ENCODE results near the gene PGLYRP1.
A peak's percentile ranks its signal among the peaks of the same experiment; 100 is the strongest.

PGLYRP1 gene

DNA sequence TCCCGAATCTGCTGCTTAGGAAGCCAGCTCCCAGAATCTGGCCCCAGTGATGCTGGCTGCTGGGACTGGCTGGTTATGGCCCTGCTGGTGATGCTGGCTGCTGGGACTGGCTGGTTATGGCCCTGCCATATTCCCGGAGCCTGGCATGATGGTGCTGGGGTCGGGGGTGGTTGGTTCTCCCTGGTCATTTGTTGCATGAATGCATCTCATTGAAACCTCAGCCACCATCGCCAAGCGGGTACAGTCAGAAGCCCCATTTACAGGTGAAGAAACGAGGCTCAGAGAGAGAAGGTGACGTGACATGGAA lies 2.1 kb downstream of the PGLYRP1 start:
- Histone ChIP-seq H3K9me3 (ENCODE audit: insufficient read depth, low read length) (peaks cover 9% of the 10 kb centered on the region), H3K27me3 (ENCODE audit: insufficient read depth, insufficient read length) (peaks cover 9% of the 10 kb centered on the region), H3K36me3 (ENCODE audit: insufficient read depth, insufficient read length, low read length) (peaks cover 8% of the 10 kb centered on the region), H3K9ac (ENCODE audit: insufficient read length, low read depth) (no peak overlapping the region), H3K4me3 (ENCODE audit: insufficient read length, low read depth) (no peak overlapping the region), H3K4me1 (ENCODE audit: insufficient read depth, insufficient read length) (peaks cover 14% of the 10 kb centered on the region)
- TF ChIP-seq ZNF274 (IDR thresholded peaks at IDR 0.05; ENCODE audit: low read depth, low read length) (no peak), SUZ12 (IDR thresholded peaks at IDR 0.05; ENCODE audit: extremely low read depth, insufficient read depth, insufficient read length) (no peak), YY1 (IDR thresholded peaks at IDR 0.05; ENCODE audit: insufficient read depth, insufficient read length) (no peak)
- no peak for DNase-seq (ENCODE audit: low read depth, low spot score)

GRCh38 chr19:46019270-46019669 lies 3.6 kb downstream of the PGLYRP1 start:
- no peaks in the 10 kb centered on the region for H3K9me3 ChIP-seq (ENCODE audit: insufficient read depth, low read length)

DNA sequence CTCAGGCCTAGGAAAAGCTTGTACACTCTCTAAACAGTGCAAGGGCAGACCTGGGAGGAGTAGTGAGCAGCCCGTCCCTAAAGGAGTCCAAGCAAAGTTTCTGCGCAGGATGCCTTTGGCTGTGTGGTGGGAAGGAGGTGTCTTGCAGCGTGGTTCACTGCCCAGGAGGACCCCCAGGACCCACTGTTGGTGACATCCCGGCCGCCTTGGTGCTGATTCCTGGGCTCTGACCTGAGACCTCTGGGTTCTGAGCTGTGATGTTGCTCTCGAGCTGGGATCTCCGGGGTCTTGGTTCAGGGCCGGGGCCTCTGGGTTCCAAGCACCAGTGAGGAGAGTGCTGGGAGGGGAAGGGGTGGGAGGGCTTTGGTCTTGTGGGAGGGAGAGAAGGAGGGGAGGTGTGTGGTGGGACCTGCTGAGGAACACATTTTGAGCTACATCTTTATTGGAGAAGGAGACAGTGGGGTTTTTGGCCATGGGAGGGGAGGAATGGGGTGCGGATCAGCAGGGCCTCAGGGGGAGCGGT lies 4.1 kb downstream of the PGLYRP1 start:
- DNase-seq (ENCODE audit: low read depth, low spot score): no peak
- Histone ChIP-seq H3K27me3 (ENCODE audit: insufficient read depth, insufficient read length) (peaks cover 26% of the 10 kb centered on the region), H3K36me3 (ENCODE audit: insufficient read depth, insufficient read length, low read length) (peaks cover 8% of the 10 kb centered on the region), H3K9me3 (ENCODE audit: insufficient read depth, low read length) (no peaks in the 10 kb centered on the region), H3K4me3 (ENCODE audit: insufficient read length, low read depth) (no peak overlapping the region), H3K9ac (ENCODE audit: insufficient read length, low read depth) (no peak overlapping the region), H3K4me1 (ENCODE audit: insufficient read depth, insufficient read length) (peaks cover 16% of the 10 kb centered on the region)
- TF ChIP-seq YY1 (IDR thresholded peaks at IDR 0.05; ENCODE audit: insufficient read depth, insufficient read length): no peak
- TF ChIP-seq SUZ12 (IDR thresholded peaks at IDR 0.05; ENCODE audit: extremely low read depth, insufficient read depth, insufficient read length): no peak
- TF ChIP-seq ZNF274 (IDR thresholded peaks at IDR 0.05; ENCODE audit: low read depth, low read length): no peak

More at GRCh38 chr19:46019270-46019669, 3.6 kb downstream of the PGLYRP1 start:
- no peak for DNase-seq (ENCODE audit: low read depth, low spot score)
- Histone ChIP-seq H3K27me3 (ENCODE audit: insufficient read depth, insufficient read length) (peaks cover 21% of the 10 kb centered on the region), H3K4me1 (ENCODE audit: insufficient read depth, insufficient read length) (peaks cover 16% of the 10 kb centered on the region), H3K9ac (ENCODE audit: insufficient read length, low read depth) (no peak overlapping the region), H3K4me3 (ENCODE audit: insufficient read length, low read depth) (no peak overlapping the region), H3K36me3 (ENCODE audit: insufficient read depth, insufficient read length, low read length) (peaks cover 8% of the 10 kb centered on the region)
- no peak for TF ChIP-seq SUZ12 (IDR thresholded peaks at IDR 0.05; ENCODE audit: extremely low read depth, insufficient read depth, insufficient read length)
- TF ChIP-seq ZNF274 (IDR thresholded peaks at IDR 0.05; ENCODE audit: low read depth, low read length): no peak
- TF ChIP-seq YY1 (IDR thresholded peaks at IDR 0.05; ENCODE audit: insufficient read depth, insufficient read length): no peak

- Histone ChIP-seq H3K36me3 (ENCODE audit: insufficient read depth, insufficient read length, low read length) (peaks cover 8% of the 10 kb centered on the region), H3K4me3 (ENCODE audit: insufficient read length, low read depth) (no peak overlapping the region), H3K4me1 (ENCODE audit: insufficient read depth, insufficient read length) (peaks cover 16% of the 10 kb centered on the region), H3K9ac (ENCODE audit: insufficient read length, low read depth) (no peak overlapping the region), H3K27me3 (ENCODE audit: insufficient read depth, insufficient read length) (peaks cover 27% of the 10 kb centered on the region), H3K9me3 (ENCODE audit: insufficient read depth, low read length) (no peaks in the 10 kb centered on the region)
- TF ChIP-seq YY1 (IDR thresholded peaks at IDR 0.05; ENCODE audit: insufficient read depth, insufficient read length) (no peak), ZNF274 (IDR thresholded peaks at IDR 0.05; ENCODE audit: low read depth, low read length) (no peak), SUZ12 (IDR thresholded peaks at IDR 0.05; ENCODE audit: extremely low read depth, insufficient read depth, insufficient read length) (no peak)
- no peak for DNase-seq (ENCODE audit: low read depth, low spot score)
Measured at GRCh38 chr19:46017874-46018675, 4.8 kb downstream of the PGLYRP1 start.

- DNase-seq (ENCODE audit: low read depth, low spot score): no peak
- Histone ChIP-seq H3K9me3 (ENCODE audit: insufficient read depth, low read length) (no peaks in the 10 kb centered on the region), H3K27me3 (ENCODE audit: insufficient read depth, insufficient read length) (peaks cover 27% of the 10 kb centered on the region), H3K36me3 (ENCODE audit: insufficient read depth, insufficient read length, low read length) (peaks cover 8% of the 10 kb centered on the region), H3K4me1 (ENCODE audit: insufficient read depth, insufficient read length) (peaks cover 14% of the 10 kb centered on the region), H3K9ac (ENCODE audit: insufficient read length, low read depth) (no peak overlapping the region), H3K4me3 (ENCODE audit: insufficient read length, low read depth) (no peak overlapping the region)
- TF ChIP-seq ZNF274 (IDR thresholded peaks at IDR 0.05; ENCODE audit: low read depth, low read length) (no peak), SUZ12 (IDR thresholded peaks at IDR 0.05; ENCODE audit: extremely low read depth, insufficient read depth, insufficient read length) (no peak), YY1 (IDR thresholded peaks at IDR 0.05; ENCODE audit: insufficient read depth, insufficient read length) (no peak)
Measured at GRCh38 chr19:46017095-46017429, 5.8 kb downstream of the PGLYRP1 start.

GRCh38 chr19:46016426-46017094 lies 6.3 kb downstream of the PGLYRP1 start:
- peak overlapping the region; percentile 67 for H3K9ac ChIP-seq (ENCODE audit: insufficient read length, low read depth)
- TF ChIP-seq YY1 (IDR thresholded peaks at IDR 0.05; ENCODE audit: insufficient read depth, insufficient read length): no peak
- TF ChIP-seq ZNF274 (IDR thresholded peaks at IDR 0.05; ENCODE audit: low read depth, low read length): no peak
- TF ChIP-seq SUZ12 (IDR thresholded peaks at IDR 0.05; ENCODE audit: extremely low read depth, insufficient read depth, insufficient read length): no peak
- H3K36me3 ChIP-seq (ENCODE audit: insufficient read depth, insufficient read length, low read length): peaks cover 8% of the 10 kb centered on the region
- peaks cover 11% of the 10 kb centered on the region for H3K4me1 ChIP-seq (ENCODE audit: insufficient read depth, insufficient read length)
- peak overlapping the region; percentile 33 for H3K4me3 ChIP-seq (ENCODE audit: insufficient read length, low read depth)
- DNase-seq (ENCODE audit: low read depth, low spot score): peak; percentile 61
- no peaks in the 10 kb centered on the region for H3K9me3 ChIP-seq (ENCODE audit: insufficient read depth, low read length)
- H3K27me3 ChIP-seq (ENCODE audit: insufficient read depth, insufficient read length): peaks cover 27% of the 10 kb centered on the region
